ENCODE data around the gene NXNL1. TPM values are rescaled to one million over a fixed set of nuclear protein-coding genes. Genes with fewer than 3 reads are reported as not detected.

NXNL1 gene
- total and polyA plus RNA-seq, 2 of the 8 experiments (the other 6 are each of a cell fraction or from before 2014, with no cell fraction given), result not detected

DNA sequence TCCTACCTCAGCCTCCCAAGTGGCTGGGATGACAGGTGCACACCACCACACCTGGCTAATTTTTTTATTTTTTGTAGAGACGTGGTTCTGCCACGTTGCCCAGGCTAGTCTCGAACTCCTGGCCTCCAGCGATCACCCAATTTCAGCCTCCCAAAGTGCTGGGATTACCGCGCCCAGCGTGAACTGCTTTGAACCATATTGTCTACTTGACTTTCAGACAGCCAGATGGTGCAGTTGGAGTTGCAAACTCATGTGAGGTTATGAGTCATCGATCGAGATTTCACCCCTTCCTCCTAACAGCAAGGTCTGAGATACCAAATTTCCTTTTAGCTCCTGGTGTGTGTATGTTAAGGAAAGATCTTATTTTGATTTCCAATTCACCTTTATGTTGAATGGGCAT lies 12.3 kb upstream of the NXNL1 start (continued):
- TF ChIP-seq USF2 (IDR thresholded peaks at IDR 0.05; ENCODE audit: low read length) (no peak), ASH2L (IDR thresholded peaks at IDR 0.05; ENCODE audit: low read length) (no peak), ZNF274 (IDR thresholded peaks at IDR 0.05; ENCODE audit: borderline replicate concordance, extremely low read depth, low read length) (no peak)

All from H1 (cell line).